HG03442 (cell line): Measurements from ENCODE around the gene DENND1A.

Experiments
- ATAC-seq: cut with Tn5 transposase; IDR thresholded peaks from one replicate; pipeline ENCODE4 v1.9.1; 2021; ENCODE audit warnings: mild to moderate bottlenecking, moderate library complexity; ENCODE audit not compliant: unreplicated experiment

The DENND1A gene

GRCh38 chr9:123368536-123369153 is 561.3 kb downstream of the DENND1A start:
- no peak for ATAC-seq

- ATAC-seq = no peak
These were observed 561.9 kb downstream of the DENND1A start for GRCh38 chr9:123368023-123368422.

GRCh38 chr9:123365881-123366528 is 563.9 kb downstream of the DENND1A start:
- ATAC-seq = no peak

GRCh38 chr9:123365287-123365880 is 564.5 kb downstream of the DENND1A start:
- no peak for ATAC-seq

GRCh38 chr9:123364241-123364824 is 565.6 kb downstream of the DENND1A start:
- ATAC-seq = no peak

GRCh38 chr9:123362856-123363255 is 567.1 kb downstream of the DENND1A start:
- no peak for ATAC-seq

GRCh38 chr9:123361731-123362510 is 568.0 kb downstream of the DENND1A start:
- no peak for ATAC-seq

GRCh38 chr9:123361086-123361730 is 568.7 kb downstream of the DENND1A start:
- ATAC-seq = no peak

- ATAC-seq = peak; percentile 39
These were observed 569.5 kb downstream of the DENND1A start for GRCh38 chr9:123360161-123361085.

- no peak for ATAC-seq
These were observed 570.4 kb downstream of the DENND1A start for GRCh38 chr9:123359546-123359945.

- no peak for ATAC-seq
These were observed 570.8 kb downstream of the DENND1A start for GRCh38 chr9:123359106-123359505.

GRCh38 chr9:123358181-123358905 is 571.6 kb downstream of the DENND1A start:
- ATAC-seq = no peak

- no peak for ATAC-seq
These were observed 572.2 kb downstream of the DENND1A start for GRCh38 chr9:123357743-123358059.

- ATAC-seq = no peak
These were observed 572.8 kb downstream of the DENND1A start for GRCh38 chr9:123356851-123357742.

- no peak for ATAC-seq
These were observed 574.0 kb downstream of the DENND1A start, which contains the start of gene CRB2 for GRCh38 chr9:123355761-123356431. CRB2 (plus strand) TSS chr9:123356197; CDS start chr9:123356261, 64 bp downstream.

- no peak for ATAC-seq
These were observed 575.0 kb downstream of the DENND1A start for GRCh38 chr9:123354806-123355508.
